T-helper 1 cell (primary cell): Measurements from ENCODE around the gene FMN2.

Experiments
- DNase-seq, 5 donors: peaks; one replicate each; pipeline ENCODE4 v3.0.0-alpha.2; 2012 to 2020

The FMN2 gene

GRCh38 chr1:240498335-240498734 is 406.7 kb downstream of the FMN2 start:
- no peak for DNase-seq

- DNase-seq, result peak in 1 of 5 donors; percentile 19
Measured at GRCh38 chr1:240499012-240499411, 407.3 kb downstream of the FMN2 start.

- DNase-seq, result no peak
Measured at GRCh38 chr1:240500647-240501046, 409.0 kb downstream of the FMN2 start.

- DNase-seq, result no peak
Measured at GRCh38 chr1:240501115-240501514, 409.4 kb downstream of the FMN2 start.

GRCh38 chr1:240503036-240503435 is 411.4 kb downstream of the FMN2 start:
- no peak for DNase-seq

- no peak for DNase-seq
Measured at GRCh38 chr1:240503558-240503957, 411.9 kb downstream of the FMN2 start.

- DNase-seq, result no peak
Measured at GRCh38 chr1:240506176-240506575, 414.5 kb downstream of the FMN2 start.

- DNase-seq, result no peak
Measured at GRCh38 chr1:240508201-240508600, 416.5 kb downstream of the FMN2 start.

GRCh38 chr1:240508950-240509349 is 417.3 kb downstream of the FMN2 start:
- no peak for DNase-seq

- DNase-seq, result no peak
Measured at GRCh38 chr1:240511789-240512188, 420.1 kb downstream of the FMN2 start.

- DNase-seq, result no peak
Measured at GRCh38 chr1:240515505-240515904, 423.8 kb downstream of the FMN2 start.

- no peak for DNase-seq
Measured at GRCh38 chr1:240516069-240516468, 424.4 kb downstream of the FMN2 start.

- no peak for DNase-seq
Measured at GRCh38 chr1:240517891-240518290, 426.2 kb downstream of the FMN2 start.

GRCh38 chr1:240522122-240522822 is 430.6 kb downstream of the FMN2 start:
- DNase-seq, result no peak

- no peak for DNase-seq
Measured at GRCh38 chr1:240524356-240525069, 432.8 kb downstream of the FMN2 start.
